T-helper 1 cell treated with Interleukin-12 subunit alpha and Interleukin-12 subunit beta and Interleukin-4 antibody, amounts not matched to agents 30 ng/mL and 1 ng/mL, for 36 hours (primary cell): ENCODE measurements around the gene ARSI. TPM values are rescaled to one million over a fixed set of nuclear protein-coding genes. Genes with fewer than 3 reads are reported as not detected.
"Not testable (repeated sequence)": the region's sequence is repeated elsewhere in the genome, so short reads cannot be mapped to it uniquely, and the experiment has no call there.

Source experiments
- intact Hi-C: fragments of 100-400 bp; cut with micrococcal nuclease; formaldehyde crosslinking; loops from one replicate; pipeline ENCODE4 v1.15.1; 2024
- total RNA-seq: library from RNA; stranded (reverse); gene quantifications from 2 replicates; pipeline ENCODE4 v1.2.3, GENCODE V29; 2022

ARSI gene
- total RNA-seq, 1 donor from 2014 or later = not detected

- intact Hi-C loops = no loop called here
These were observed 53.8 kb downstream of the ARSI start for GRCh38 chr5:150248946-150249345.

- intact Hi-C loops = not testable (repeated sequence)
These were observed 54.2 kb downstream of the ARSI start for GRCh38 chr5:150248493-150248892.

DNA sequence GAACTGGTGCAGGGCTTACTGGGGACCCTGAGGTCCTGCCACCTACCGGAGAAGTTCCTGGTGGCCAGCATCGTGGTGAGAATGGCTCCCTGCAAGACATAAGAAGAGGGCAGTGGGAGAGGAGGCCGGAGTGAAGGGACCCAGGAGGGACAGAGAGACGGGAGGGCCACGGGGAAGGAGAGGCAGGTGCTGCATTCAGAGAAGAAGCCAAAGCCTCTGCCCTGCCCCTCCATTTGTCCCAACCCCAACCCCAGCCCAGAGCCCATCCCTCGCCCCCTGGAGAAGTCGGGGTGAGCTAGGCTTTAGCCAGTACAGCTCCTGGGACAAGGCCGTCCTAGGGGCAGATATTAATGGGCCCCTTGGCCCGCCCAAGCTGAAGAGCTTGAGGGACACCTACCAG lies 55.0 kb downstream of the ARSI start:
- intact Hi-C loops = no loop called here

GRCh38 chr5:150246835-150247234 lies 55.9 kb downstream of the ARSI start:
- intact Hi-C loops = no loop called here

DNA sequence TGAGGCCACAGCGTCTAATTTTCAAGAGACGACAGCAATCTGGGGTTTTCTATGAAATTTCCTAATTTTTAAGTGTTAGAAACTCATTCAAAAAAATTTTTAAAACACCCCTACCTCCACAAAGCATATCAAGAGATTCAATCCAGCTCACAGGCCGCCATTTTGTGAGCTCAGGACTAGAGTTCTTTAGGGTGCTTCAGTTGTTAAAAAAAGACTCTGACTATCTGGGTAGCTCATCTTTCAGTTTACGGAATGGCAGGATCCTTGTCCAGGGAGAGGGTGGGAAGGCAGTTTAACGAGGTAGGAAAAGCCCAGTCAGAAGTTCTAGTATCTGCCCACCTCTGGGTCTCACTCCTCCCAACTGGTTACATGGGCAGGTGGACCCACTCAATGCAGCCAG lies 56.3 kb downstream of the ARSI start:
- intact Hi-C loops = no loop called here

Other genes with a start within 250 kb of the ARSI start
- gene CSF1R, start 216.4 kb downstream of the ARSI start, total RNA-seq = 0.15 and 0.59 TPM in 2 replicates
- gene PDGFRB, start 147.1 kb downstream of the ARSI start, total RNA-seq = 11.4 and 12.3 TPM in 2 replicates
- not detected in 2 replicates for gene CDX1, start 136.1 kb downstream of the ARSI start, total RNA-seq
- gene SLC6A7, start 112.8 kb downstream of the ARSI start, total RNA-seq = not detected in 2 replicates
- not detected in 2 replicates for gene CAMK2A, start 13.1 kb downstream of the ARSI start, total RNA-seq
- 63.2 and 64.0 TPM in 2 replicates for gene TCOF1, start 54.8 kb upstream of the ARSI start, total RNA-seq
- 1,446 and 1,476 TPM in 2 replicates for gene CD74, start 110.0 kb upstream of the ARSI start, total RNA-seq
- 1,931 and 1,964 TPM in 2 replicates for gene RPS14, start 146.8 kb upstream of the ARSI start, total RNA-seq
- 0.49 and 0.51 TPM in 2 replicates for gene NDST1, start 205.2 kb upstream of the ARSI start, total RNA-seq